K562 (cell line): Measurements from ENCODE around the gene TMEM144. TPM values are rescaled to one million over a fixed set of nuclear protein-coding genes. Genes with fewer than 3 reads are reported as not detected.

Source experiments
- CCAR2 ChIP-seq: fragments of 200-400 bp; formaldehyde crosslinking; IDR thresholded peaks from 2 replicates; pipeline ENCODE4 v1.6.1; 2017; ENCODE audit warnings: mild to moderate bottlenecking, low read depth, low read length
- CHD4 ChIP-seq: fragments of 200-600 bp; sonication (generic); IDR thresholded peaks from 3 replicates; pipeline ENCODE4 v1.6.1; 2012; ENCODE audit warnings: low read depth, mild to moderate bottlenecking, mixed read lengths, low read length, inconsistent platforms; ENCODE audit not compliant: insufficient read depth, insufficient replicate concordance, poor library complexity, severe bottlenecking
- DACH1 ChIP-seq: fragments of 450-650 bp; IDR thresholded peaks from 2 replicates; pipeline ENCODE4 v1.6.1; 2018; ENCODE audit not compliant: partially characterized antibody
- FOSL1 ChIP-seq: fragments of 200-800 bp; sonication (Bioruptor generic); conservative IDR thresholded peaks from 2 replicates; pipeline ENCODE4 v1.6.1; 2016; ENCODE audit warnings: missing genetic modification characterization, missing compliant biosample characterization
- FOXJ3 ChIP-seq: sonication (generic); formaldehyde crosslinking; IDR thresholded peaks from 2 replicates; pipeline ENCODE4 v1.4.0; 2020; ENCODE audit warnings: mild to moderate bottlenecking, missing genetic modification reagents
- GATAD2A ChIP-seq: fragments of 450-650 bp; IDR thresholded peaks from 2 replicates; pipeline ENCODE4 v1.6.1; 2017
- HNRNPUL1 ChIP-seq: fragments of 200-400 bp; formaldehyde crosslinking; IDR thresholded peaks from 2 replicates; pipeline ENCODE4 v1.6.1; 2017; ENCODE audit warnings: low read length
- LCOR ChIP-seq: sonication (generic); formaldehyde crosslinking; IDR thresholded peaks from 2 replicates; pipeline ENCODE4 v1.8.0; 2022; ENCODE audit warnings: mild to moderate bottlenecking, missing genetic modification reagents
- MECOM ChIP-seq: fragments of 250-450 bp; sonication (Bioruptor Pico); IDR thresholded peaks from 2 replicates; pipeline ENCODE4 v1.8.0; 2022; ENCODE audit warnings: inconsistent platforms
- MED1 ChIP-seq: sonication (generic); formaldehyde crosslinking; IDR thresholded peaks from 2 replicates; pipeline ENCODE4 v1.8.1; 2023; ENCODE audit warnings: missing genetic modification reagents, borderline replicate concordance
- NFE2 ChIP-seq: IDR thresholded peaks from 2 replicates; pipeline ENCODE4 v1.6.1; 2014; ENCODE audit warnings: antibody characterized with exemption, low read depth
- PURB ChIP-seq: sonication (generic); formaldehyde crosslinking; IDR thresholded peaks from 2 replicates; pipeline ENCODE4 v1.9.0; 2021; ENCODE audit warnings: low read depth, mild to moderate bottlenecking, missing genetic modification reagents
- RBFOX2 ChIP-seq: fragments of 200-400 bp; formaldehyde crosslinking; IDR thresholded peaks from 2 replicates; pipeline ENCODE4 v1.6.1; 2017; ENCODE audit warnings: low read depth, mild to moderate bottlenecking, low read length, moderate library complexity
- SMAD1 ChIP-seq: fragments of 150-350 bp; IDR thresholded peaks from 2 replicates; pipeline ENCODE4 v1.6.1; 2014; ENCODE audit warnings: low read length, low read depth; ENCODE audit not compliant: partially characterized antibody
- ZNF354B ChIP-seq: fragments of 250-450 bp; sonication (Bioruptor Pico); IDR thresholded peaks from 2 replicates; pipeline ENCODE4 v1.4.0; 2020
- ZNF444 ChIP-seq: fragments of 250-450 bp; sonication (Bioruptor Pico); IDR thresholded peaks from 2 replicates; pipeline ENCODE4 v1.4.0; 2020; ENCODE audit warnings: mild to moderate bottlenecking, moderate library complexity
- ZNF696 ChIP-seq: fragments of 250-450 bp; sonication (Bioruptor Pico); conservative IDR thresholded peaks from 2 replicates; pipeline ENCODE4 v1.4.0; 2020; ENCODE audit warnings: mild to moderate bottlenecking, moderate library complexity
- ZNF764 ChIP-seq: fragments of 250-450 bp; sonication (Bioruptor Pico); IDR thresholded peaks from 2 replicates; pipeline ENCODE4 v1.4.0; 2020; ENCODE audit warnings: low read depth, mild to moderate bottlenecking, moderate library complexity
- ZNF780A ChIP-seq: fragments of 250-450 bp; sonication (Bioruptor Pico); IDR thresholded peaks from 2 replicates; pipeline ENCODE4 v1.5.0; 2021; ENCODE audit warnings: mild to moderate bottlenecking
- polyA plus RNA-seq, 8 experiments: library from polyadenylated mRNA; depleted of rRNA in 4 of 8; stranded (reverse) in 5 of 8; unstranded in 3 of 8; fragments of >200 nt; fragmentation: Nextera tagmentation in 2 of 8; fragmentation: Illumina TruSeq in 1 of 8; extraction: Ambion mirVana in 2 of 8; extraction: Trizol in 1 of 8; gene quantifications; 2 replicates each; pipeline versions ENCODE4 v1.2.1 to v1.2.3, GENCODE V29; 2011 to 2014; ENCODE audit warnings: inconsistent platforms in 1 of 8, missing spikeins in 1 of 8
- total RNA-seq, 7 experiments: library from RNA; depleted of rRNA in 6 of 7; stranded (reverse); fragments of >200 nt in 6 of 7; fragmentation: Illumina TruSeq in 2 of 7; extraction: Trizol in 2 of 7; gene quantifications; 2 replicates each; pipeline versions ENCODE4 v1.2.1 to v1.2.3, GENCODE V29; 2011 to 2021; ENCODE audit warnings: low replicate concordance in 1 of 7
- TF ChIP-seq, protein P1 (sequence below): fragments of 250-450 bp; sonication (Bioruptor Pico); IDR thresholded peaks from 2 replicates; pipeline ENCODE4 v1.8.0; 2021; ENCODE audit warnings: moderate library complexity, mild to moderate bottlenecking, inconsistent platforms
- TF ChIP-seq, protein P2 (sequence below): fragments of 250-450 bp; sonication (Bioruptor Pico); IDR thresholded peaks from 2 replicates; pipeline ENCODE4 v1.8.0; 2021; ENCODE audit warnings: mild to moderate bottlenecking, moderate library complexity
- TF ChIP-seq, protein P3 (sequence below): sonication (generic); formaldehyde crosslinking; IDR thresholded peaks from 2 replicates; pipeline ENCODE4 v1.4.0; 2020; ENCODE audit warnings: mild to moderate bottlenecking, missing genetic modification reagents
- TF ChIP-seq, protein P4 (sequence below), 2 experiments: fragments of 450-650 bp in 1 of 2; sonication (generic) in 1 of 2; formaldehyde crosslinking; conservative IDR thresholded peaks; 2 replicates each; pipeline versions ENCODE4 v1.4.0 to v1.8.1; 2020 to 2022; ENCODE audit warnings: mild to moderate bottlenecking in 1 of 2, missing genetic modification reagents in 1 of 2
- TF ChIP-seq, protein P5 (sequence below): fragments of 450-650 bp; IDR thresholded peaks from 2 replicates; pipeline ENCODE4 v1.6.1; 2014; ENCODE audit warnings: low read depth, mild to moderate bottlenecking, moderate library complexity, borderline replicate concordance

The TMEM144 gene
- total and polyA plus RNA-seq, 9 of the 15 experiments (the other 6 are each of a cell fraction or from before 2014, with no cell fraction given): 4.0 to 12.0 (median 6.1) TPM

DNA sequence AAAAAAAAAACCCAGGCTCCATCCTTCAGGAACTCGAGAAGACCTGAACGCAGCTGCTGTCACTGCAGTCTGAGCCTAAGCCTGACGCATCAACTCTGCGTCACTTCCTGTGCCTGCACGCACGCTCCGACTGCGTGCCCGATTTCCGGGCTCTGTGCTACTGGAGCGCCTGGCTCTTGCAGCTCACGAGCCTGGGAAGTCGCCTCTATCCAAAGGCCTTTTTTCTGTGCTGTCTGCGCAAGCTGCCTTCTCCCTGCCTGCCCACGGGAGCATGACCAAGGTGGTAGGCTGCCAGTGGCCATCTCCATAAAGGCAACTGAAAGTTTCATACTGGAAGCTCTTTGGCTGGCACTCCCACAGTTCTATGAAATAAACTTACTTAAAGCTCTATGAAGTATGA is 27.6 kb upstream of the TMEM144 start (continued):
- TF ChIP-seq, protein P1, sequence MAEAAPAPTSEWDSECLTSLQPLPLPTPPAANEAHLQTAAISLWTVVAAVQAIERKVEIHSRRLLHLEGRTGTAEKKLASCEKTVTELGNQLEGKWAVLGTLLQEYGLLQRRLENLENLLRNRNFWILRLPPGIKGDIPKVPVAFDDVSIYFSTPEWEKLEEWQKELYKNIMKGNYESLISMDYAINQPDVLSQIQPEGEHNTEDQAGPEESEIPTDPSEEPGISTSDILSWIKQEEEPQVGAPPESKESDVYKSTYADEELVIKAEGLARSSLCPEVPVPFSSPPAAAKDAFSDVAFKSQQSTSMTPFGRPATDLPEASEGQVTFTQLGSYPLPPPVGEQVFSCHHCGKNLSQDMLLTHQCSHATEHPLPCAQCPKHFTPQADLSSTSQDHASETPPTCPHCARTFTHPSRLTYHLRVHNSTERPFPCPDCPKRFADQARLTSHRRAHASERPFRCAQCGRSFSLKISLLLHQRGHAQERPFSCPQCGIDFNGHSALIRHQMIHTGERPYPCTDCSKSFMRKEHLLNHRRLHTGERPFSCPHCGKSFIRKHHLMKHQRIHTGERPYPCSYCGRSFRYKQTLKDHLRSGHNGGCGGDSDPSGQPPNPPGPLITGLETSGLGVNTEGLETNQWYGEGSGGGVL (CRISPR knock-in tag): no peak
- TF ChIP-seq CHD4 (no peak), ZNF696 (no peak), ZNF764 (CRISPR knock-in tag) (no peak), FOSL1 (tag) (peak; percentile 40), RBFOX2 (peak; percentile 67), GATAD2A (no peak), DACH1 (no peak), SMAD1 (no peak), HNRNPUL1 (no peak), PURB (no peak), MED1 (no peak), CCAR2 (no peak), LCOR (CRISPR knock-in tag) (no peak), FOXJ3 (CRISPR knock-in tag) (no peak), MECOM (no peak), ZNF354B (CRISPR knock-in tag) (no peak), ZNF444 (no peak), ZNF780A (CRISPR knock-in tag) (no peak), NFE2 (no peak)
- TF ChIP-seq, protein P2, sequence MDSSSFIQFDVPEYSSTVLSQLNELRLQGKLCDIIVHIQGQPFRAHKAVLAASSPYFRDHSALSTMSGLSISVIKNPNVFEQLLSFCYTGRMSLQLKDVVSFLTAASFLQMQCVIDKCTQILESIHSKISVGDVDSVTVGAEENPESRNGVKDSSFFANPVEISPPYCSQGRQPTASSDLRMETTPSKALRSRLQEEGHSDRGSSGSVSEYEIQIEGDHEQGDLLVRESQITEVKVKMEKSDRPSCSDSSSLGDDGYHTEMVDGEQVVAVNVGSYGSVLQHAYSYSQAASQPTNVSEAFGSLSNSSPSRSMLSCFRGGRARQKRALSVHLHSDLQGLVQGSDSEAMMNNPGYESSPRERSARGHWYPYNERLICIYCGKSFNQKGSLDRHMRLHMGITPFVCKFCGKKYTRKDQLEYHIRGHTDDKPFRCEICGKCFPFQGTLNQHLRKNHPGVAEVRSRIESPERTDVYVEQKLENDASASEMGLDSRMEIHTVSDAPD (CRISPR knock-in tag): no peak
- TF ChIP-seq, protein P3, sequence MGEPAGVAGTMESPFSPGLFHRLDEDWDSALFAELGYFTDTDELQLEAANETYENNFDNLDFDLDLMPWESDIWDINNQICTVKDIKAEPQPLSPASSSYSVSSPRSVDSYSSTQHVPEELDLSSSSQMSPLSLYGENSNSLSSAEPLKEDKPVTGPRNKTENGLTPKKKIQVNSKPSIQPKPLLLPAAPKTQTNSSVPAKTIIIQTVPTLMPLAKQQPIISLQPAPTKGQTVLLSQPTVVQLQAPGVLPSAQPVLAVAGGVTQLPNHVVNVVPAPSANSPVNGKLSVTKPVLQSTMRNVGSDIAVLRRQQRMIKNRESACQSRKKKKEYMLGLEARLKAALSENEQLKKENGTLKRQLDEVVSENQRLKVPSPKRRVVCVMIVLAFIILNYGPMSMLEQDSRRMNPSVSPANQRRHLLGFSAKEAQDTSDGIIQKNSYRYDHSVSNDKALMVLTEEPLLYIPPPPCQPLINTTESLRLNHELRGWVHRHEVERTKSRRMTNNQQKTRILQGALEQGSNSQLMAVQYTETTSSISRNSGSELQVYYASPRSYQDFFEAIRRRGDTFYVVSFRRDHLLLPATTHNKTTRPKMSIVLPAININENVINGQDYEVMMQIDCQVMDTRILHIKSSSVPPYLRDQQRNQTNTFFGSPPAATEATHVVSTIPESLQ (CRISPR knock-in tag): no peak
- TF ChIP-seq, protein P4, sequence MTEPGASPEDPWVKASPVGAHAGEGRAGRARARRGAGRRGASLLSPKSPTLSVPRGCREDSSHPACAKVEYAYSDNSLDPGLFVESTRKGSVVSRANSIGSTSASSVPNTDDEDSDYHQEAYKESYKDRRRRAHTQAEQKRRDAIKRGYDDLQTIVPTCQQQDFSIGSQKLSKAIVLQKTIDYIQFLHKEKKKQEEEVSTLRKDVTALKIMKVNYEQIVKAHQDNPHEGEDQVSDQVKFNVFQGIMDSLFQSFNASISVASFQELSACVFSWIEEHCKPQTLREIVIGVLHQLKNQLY (CRISPR knock-in tag; conservative IDR thresholded peaks at IDR 0.05): no peak
- TF ChIP-seq, protein P5, sequence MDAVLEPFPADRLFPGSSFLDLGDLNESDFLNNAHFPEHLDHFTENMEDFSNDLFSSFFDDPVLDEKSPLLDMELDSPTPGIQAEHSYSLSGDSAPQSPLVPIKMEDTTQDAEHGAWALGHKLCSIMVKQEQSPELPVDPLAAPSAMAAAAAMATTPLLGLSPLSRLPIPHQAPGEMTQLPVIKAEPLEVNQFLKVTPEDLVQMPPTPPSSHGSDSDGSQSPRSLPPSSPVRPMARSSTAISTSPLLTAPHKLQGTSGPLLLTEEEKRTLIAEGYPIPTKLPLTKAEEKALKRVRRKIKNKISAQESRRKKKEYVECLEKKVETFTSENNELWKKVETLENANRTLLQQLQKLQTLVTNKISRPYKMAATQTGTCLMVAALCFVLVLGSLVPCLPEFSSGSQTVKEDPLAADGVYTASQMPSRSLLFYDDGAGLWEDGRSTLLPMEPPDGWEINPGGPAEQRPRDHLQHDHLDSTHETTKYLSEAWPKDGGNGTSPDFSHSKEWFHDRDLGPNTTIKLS: no peak
